Subcutaneous adipose tissue (tissue), 4 donors: ENCODE results near the gene CDH4. TPM values are rescaled to one million over a fixed set of nuclear protein-coding genes. Genes with fewer than 3 reads are reported as not detected.

Experiments
- total RNA-seq, 4 donors: library from RNA; depleted of rRNA; stranded (reverse); fragments of >200 nt; gene quantifications; one replicate each; pipeline ENCODE4 v1.1.0, GENCODE V29; 2016
- TF ChIP-seq, protein P1 (sequence below): fragments of 450-650 bp; IDR thresholded peaks from one replicate; pipeline ENCODE4 v1.5.1; 2016; ENCODE audit warnings: low read depth, mild to moderate bottlenecking, control low read depth, antibody characterized with exemption, moderate library complexity

Gene CDH4
- total RNA-seq, 4 donors from 2014 or later: not detected

DNA sequence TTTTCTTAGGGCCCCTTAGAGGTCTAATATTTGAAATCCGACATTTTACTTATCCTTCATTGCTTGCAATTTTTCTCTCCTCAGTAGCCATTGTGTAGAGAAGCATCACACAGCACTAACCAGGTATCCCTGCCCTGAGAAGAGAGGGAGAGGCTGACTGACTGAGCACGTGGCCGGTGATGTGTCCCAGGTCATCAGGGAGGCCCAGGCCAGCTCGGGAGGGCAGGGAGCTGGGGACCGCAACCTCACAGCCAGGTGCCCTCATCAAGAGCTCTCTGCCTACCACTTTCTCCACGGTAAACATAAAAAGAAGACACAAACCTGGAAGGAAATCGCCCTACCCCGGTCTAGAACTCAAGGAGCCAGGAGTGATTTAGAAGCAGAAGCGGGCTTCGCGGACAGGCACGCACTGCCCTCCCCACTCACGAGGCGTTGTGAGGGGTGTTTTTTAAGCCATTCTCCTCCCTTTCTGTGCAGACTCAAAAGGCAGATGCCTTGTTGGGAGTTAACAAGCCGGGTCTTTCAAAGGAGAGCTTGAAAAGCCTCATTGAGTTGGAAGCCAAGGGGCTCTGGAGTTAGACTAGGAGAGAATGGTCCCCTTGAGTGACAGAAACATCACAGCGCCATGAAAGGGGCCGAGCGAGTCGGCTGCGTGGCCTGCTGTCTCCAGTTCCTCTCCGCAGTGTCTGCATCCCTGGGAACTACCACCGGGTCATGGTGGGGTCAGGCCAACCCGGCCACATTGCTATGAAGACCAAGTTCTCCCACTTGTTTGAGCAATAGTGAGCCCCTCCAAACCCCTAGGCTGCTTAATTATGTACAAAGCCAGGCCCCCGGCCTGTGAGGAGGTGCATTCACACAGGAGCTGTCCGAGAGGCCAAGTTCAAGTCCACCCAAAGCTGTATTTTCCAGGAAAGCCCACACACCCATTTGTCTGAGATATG is 285.4 kb downstream of the CDH4 start:
- TF ChIP-seq, protein P1, sequence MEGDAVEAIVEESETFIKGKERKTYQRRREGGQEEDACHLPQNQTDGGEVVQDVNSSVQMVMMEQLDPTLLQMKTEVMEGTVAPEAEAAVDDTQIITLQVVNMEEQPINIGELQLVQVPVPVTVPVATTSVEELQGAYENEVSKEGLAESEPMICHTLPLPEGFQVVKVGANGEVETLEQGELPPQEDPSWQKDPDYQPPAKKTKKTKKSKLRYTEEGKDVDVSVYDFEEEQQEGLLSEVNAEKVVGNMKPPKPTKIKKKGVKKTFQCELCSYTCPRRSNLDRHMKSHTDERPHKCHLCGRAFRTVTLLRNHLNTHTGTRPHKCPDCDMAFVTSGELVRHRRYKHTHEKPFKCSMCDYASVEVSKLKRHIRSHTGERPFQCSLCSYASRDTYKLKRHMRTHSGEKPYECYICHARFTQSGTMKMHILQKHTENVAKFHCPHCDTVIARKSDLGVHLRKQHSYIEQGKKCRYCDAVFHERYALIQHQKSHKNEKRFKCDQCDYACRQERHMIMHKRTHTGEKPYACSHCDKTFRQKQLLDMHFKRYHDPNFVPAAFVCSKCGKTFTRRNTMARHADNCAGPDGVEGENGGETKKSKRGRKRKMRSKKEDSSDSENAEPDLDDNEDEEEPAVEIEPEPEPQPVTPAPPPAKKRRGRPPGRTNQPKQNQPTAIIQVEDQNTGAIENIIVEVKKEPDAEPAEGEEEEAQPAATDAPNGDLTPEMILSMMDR: no peak

DNA sequence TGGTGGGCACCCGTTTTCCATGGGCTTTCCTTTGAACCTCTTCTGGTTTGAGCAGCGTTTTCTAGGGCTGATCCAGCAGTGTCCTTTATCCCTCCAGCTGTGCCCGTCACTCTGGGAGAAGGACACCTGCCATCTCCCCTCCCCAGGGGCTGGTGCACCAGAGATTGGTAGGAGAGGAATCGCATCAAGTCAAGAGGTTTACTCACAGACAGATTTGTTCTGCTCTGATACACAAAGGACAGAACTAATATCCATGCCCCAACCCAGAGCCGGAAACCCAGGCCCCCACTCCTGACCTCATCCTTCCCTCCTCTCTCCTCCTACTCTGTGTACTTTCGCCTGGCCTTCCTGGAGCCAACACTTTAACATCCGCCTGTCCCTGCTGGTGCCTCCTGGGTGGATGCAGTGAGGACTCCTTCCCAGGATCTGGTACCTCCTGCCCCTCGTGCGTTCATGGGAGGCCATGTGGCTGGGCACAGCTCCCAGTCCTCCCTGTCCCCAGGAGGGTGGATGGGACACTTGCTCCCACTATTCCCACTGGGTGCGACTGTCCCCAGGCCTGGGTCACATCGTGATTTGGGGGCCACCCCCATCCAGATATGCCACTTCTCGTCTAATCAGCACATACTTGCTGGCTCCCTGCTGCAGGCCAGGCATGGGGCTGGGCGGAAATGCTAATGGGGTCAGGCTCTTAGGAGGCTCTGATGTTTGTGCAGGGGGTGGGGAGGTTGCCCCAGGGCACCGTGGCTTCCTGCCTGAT is 286.3 kb downstream of the CDH4 start:
- TF ChIP-seq, protein P1: no peak

DNA sequence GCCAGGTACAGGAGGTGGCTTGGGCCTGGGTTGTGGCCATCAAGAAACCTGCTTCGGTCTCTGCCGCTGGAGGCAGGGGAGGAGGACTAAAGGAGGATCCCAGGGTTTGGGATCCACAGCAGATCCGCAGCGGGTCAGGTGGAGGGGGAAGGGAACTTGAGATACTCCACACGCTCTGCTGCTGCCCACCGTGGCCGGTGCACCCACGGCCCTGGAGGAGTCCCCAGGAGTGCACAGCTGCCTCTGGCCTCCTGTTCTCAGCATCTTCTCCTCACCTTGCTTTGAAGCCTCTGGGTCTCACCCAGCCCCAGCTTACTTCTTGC is 286.8 kb downstream of the CDH4 start:
- TF ChIP-seq, protein P1: no peak

DNA sequence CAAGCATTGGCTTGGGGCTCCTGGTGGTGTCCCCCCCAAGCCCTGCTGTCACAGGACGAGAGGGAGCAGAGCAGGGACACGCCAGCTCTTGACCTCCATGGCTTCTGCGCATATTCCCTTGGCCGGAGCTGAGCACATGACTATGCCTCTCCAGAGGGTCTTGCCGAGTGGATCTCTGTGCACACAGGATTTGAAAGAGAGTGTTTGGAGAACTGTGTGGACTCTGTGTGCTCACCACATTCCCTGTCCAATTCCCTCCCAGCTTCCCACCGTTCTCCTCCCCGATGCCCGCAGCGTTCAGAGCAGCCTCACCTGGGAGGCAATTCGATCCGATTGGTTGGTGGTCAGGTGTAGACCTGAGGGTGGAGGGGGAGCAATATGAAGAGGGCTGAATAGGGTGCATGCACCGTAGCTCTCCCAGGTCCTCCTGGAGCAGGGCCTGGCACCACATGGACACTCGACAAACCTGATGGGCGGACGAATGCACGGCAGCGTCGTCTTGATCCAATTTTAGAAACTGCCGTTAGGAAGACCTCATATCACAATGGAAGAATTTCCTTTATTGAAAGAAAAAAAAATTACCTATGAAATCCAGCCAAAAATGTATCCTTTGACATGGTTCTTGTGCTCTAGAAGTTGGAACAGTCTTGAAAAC is 287.8 kb downstream of the CDH4 start:
- TF ChIP-seq, protein P1: no peak

DNA sequence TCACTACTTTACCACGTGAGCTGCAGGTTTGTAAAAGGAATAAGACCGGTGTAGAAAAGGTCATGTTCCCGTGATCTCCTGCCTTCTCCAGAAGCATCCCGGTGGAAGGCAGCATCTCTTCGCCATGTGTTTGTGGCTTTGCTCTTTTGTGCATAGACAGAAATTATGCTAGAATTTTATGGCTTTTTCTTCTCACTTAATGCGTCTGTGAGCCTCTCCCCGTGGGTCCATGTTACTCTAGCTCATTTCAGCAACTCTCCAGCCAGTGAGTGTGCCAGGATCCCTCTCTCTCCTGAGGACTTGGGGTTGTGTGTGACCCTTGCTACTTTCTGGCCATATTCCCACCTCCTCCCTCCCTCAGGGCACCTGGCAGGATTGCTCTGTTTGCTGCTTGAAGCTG is 289.5 kb downstream of the CDH4 start:
- TF ChIP-seq, protein P1: no peak

DNA sequence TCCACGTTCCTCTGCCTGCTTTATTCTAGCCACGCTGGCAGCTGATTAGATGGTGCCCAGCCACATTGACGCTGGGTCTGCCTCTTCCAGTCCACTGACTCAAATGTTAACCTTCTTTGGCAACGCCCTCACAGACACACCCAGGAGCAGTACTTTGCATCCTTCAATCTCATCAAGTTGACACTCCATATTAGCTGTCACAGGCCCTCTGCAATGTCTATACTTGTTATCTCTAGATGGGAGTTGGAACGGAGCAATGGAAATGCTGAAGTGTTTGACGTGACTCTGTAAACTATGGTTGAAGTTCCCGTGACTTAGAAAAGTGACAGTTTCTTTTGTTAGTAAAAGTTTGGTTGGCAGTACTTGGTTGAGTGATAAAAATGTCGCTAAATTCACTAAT is 291.0 kb downstream of the CDH4 start:
- TF ChIP-seq, protein P1: no peak
